Measurements from ENCODE around the gene SSMEM1. TPM values are rescaled to one million over a fixed set of nuclear protein-coding genes. Genes with fewer than 3 reads are reported as not detected.
A peak's percentile ranks its signal among the peaks of the same experiment; 100 is the strongest.
"Not testable (repeated sequence)": the region's sequence is repeated elsewhere in the genome, so short reads cannot be mapped to it uniquely, and the experiment has no call there.

The SSMEM1 gene
- total and polyA plus RNA-seq, 4 experiments from 2014 or later: not detected

DNA sequence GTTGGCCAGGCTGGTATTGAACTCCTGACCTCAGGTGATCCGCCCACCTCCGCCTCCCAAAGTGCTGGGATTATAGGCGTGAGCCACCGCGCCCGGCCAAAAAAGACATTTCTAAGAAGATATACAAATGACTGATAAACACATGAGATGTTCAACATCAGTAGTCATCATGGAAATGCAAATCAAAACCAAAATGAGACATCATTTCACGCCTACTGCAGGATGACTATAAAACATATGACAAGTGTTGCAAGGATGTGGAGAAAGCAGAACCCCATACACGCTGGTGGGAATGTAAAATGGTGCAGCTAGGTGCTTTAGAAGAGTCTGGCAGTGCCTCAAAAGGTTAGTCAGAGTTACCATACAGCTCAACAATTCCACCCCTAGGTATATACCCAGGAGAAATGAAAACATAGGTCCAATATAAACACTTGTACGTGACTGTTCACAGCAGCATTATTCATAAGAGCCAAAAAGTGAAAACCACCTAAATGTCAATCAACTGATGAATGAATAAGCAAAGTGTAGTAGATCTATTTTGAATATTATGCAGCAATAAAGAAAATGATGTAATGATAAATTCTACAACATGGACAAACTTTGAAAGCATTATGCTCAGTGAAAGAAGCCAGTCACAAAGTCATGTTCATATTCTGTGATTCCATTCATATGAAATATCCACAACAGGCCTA lies 26.9 kb upstream of the SSMEM1 start:
- H3K4me3 Mint-ChIP-seq: no peak overlapping the region
- H3K27ac ChIP-seq (ENCODE audit: low read depth, low read length): no peak overlapping the region
- intact Hi-C loops (cut with micrococcal nuclease): no loop called here
- H3K4me1 Mint-ChIP-seq: peaks cover 0 to 6% (median 5%) of the 10 kb centered on the region in 4 donors
- H3K36me3 Mint-ChIP-seq: peaks cover 47 to 62% of the 10 kb centered on the region in 2 donors
- POLR2A ChIA-PET (ENCODE audit: partially characterized antibody): no interaction called here
- peak overlapping the region in 2 of 7 donors; percentile 9 to 18 for H3K27ac Mint-ChIP-seq
- H3K4me3 ChIP-seq (ENCODE audit: low read length in 2 of 2): no peak overlapping the region
- no peaks in the 10 kb centered on the region for H3K4me1 ChIP-seq (ENCODE audit: insufficient read depth, low read length)
- peaks cover 46% of the 10 kb centered on the region for H3K36me3 ChIP-seq (ENCODE audit: insufficient read depth, low read length)
- H3K9me3 Mint-ChIP-seq: no peaks in the 10 kb centered on the region
- CTCF ChIA-PET (ENCODE audit: partially characterized antibody): no interaction called here
- DNase-seq: no peak
- H3K9me3 ChIP-seq (ENCODE audit: control insufficient read depth in 1 of 2, low read length in 2 of 2): no peaks in the 10 kb centered on the region
- no peaks in the 10 kb centered on the region for H3K27me3 Mint-ChIP-seq
- no peaks in the 10 kb centered on the region for H3K27me3 ChIP-seq (ENCODE audit: insufficient read depth, low read length)

DNA sequence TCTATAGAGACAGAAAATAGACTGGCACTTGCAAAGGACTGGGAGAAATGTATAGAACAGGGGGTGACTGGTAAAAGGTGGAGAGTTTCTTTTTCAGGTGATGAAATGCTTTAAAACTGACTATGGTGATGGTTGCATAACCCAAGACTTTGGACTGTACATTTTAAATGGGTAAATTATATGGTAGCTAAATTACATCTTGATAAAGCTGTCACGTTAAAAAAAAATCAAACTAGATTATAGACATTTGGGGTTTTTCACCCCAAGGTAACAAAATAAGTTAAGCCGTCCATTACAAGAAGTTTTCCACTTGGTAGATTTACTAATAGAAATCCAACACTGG lies 26.4 kb upstream of the SSMEM1 start:
- Histone ChIP-seq H3K27ac (ENCODE audit: low read depth, low read length) (no peak overlapping the region), H3K4me1 (ENCODE audit: insufficient read depth, low read length) (no peaks in the 10 kb centered on the region), H3K4me3 (ENCODE audit: low read length in 2 of 2) (no peak overlapping the region), H3K9me3 (ENCODE audit: control insufficient read depth in 1 of 2, low read length in 2 of 2) (no peaks in the 10 kb centered on the region), H3K27me3 (ENCODE audit: insufficient read depth, low read length) (no peaks in the 10 kb centered on the region), H3K36me3 (ENCODE audit: insufficient read depth, low read length) (peaks cover 47% of the 10 kb centered on the region)
- no peaks in the 10 kb centered on the region for H3K27me3 Mint-ChIP-seq
- CTCF ChIA-PET (ENCODE audit: partially characterized antibody): interaction anchor here (1.1 to 1.4 kb wide), 2 partner anchors 14 to 19 kb away, joined by 3 read pairs; no protein-coding TSS in a partner anchor
- H3K9me3 Mint-ChIP-seq: no peaks in the 10 kb centered on the region
- peaks cover 0 to 6% (median 5%) of the 10 kb centered on the region in 4 donors for H3K4me1 Mint-ChIP-seq
- no peak overlapping the region for H3K4me3 Mint-ChIP-seq
- POLR2A ChIA-PET (ENCODE audit: partially characterized antibody): no interaction called here
- intact Hi-C loops (cut with micrococcal nuclease): no loop called here
- DNase-seq: no peak
- peak overlapping the region in 1 of 7 donors; percentile 9 for H3K27ac Mint-ChIP-seq
- peaks cover 47 to 62% of the 10 kb centered on the region in 2 donors for H3K36me3 Mint-ChIP-seq

DNA sequence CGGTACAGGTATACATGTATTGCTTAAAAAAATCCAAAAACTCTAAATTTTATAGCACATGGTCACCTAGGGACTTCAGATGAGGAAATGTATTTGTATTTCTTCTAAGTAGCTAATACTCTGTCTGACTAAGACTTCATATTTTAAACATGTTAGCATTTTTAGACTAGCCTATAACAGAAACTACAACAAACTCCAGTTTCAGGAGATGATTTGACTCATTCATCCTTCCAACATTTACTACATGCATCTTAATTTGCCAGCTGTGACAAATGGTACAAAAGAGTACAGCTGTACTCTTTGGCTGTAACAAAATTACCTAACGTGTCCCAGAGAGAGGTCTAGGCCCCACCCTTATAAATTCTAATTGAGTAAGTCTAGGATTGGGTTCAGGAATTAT lies 24.7 kb upstream of the SSMEM1 start:
- peaks cover 42 to 62% of the 10 kb centered on the region in 2 donors for H3K36me3 Mint-ChIP-seq
- intact Hi-C loops (cut with micrococcal nuclease): no loop called here
- ChIA-PET POLR2A (ENCODE audit: partially characterized antibody) (no interaction called here), CTCF (ENCODE audit: partially characterized antibody) (no interaction called here)
- no peak overlapping the region for H3K27ac Mint-ChIP-seq
- no peaks in the 10 kb centered on the region for H3K9me3 Mint-ChIP-seq
- Histone ChIP-seq H3K27ac (ENCODE audit: low read depth, low read length) (no peak overlapping the region), H3K4me1 (ENCODE audit: insufficient read depth, low read length) (no peaks in the 10 kb centered on the region), H3K36me3 (ENCODE audit: insufficient read depth, low read length) (peaks cover 46% of the 10 kb centered on the region), H3K27me3 (ENCODE audit: insufficient read depth, low read length) (no peaks in the 10 kb centered on the region), H3K9me3 (ENCODE audit: control insufficient read depth in 1 of 2, low read length in 2 of 2) (no peaks in the 10 kb centered on the region), H3K4me3 (ENCODE audit: low read length in 2 of 2) (no peak overlapping the region)
- H3K4me1 Mint-ChIP-seq: peaks cover 0 to 9% (median 7%) of the 10 kb centered on the region in 4 donors
- no peak overlapping the region for H3K4me3 Mint-ChIP-seq
- DNase-seq: no peak
- no peaks in the 10 kb centered on the region for H3K27me3 Mint-ChIP-seq

DNA sequence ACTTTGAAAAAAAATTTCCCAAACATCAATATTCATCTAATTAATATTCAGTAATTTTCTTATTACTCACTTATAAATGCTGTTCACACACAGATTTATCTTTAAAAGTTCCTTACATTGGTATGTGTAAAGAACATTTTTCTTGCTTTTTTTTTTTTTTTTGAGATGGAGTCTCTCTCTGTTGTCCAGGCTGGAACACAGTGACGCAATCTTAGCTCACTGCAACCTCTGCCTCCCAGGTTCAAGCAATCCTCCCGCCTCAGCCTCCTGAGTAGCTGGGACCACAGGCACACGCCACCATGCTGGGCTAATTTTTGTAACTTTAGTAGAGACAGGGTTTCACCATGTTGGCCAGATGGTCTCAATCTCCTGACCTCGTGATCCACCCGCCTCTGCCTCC lies 23.3 kb upstream of the SSMEM1 start:
- H3K9me3 Mint-ChIP-seq; H3K4me3 Mint-ChIP-seq; H3K27ac ChIP-seq (ENCODE audit: low read depth, low read length); intact Hi-C loops (cut with micrococcal nuclease); H3K27me3 ChIP-seq (ENCODE audit: insufficient read depth, low read length); H3K27me3 Mint-ChIP-seq; H3K4me3 ChIP-seq (ENCODE audit: low read length in 2 of 2); DNase-seq; H3K4me1 Mint-ChIP-seq; H3K9me3 ChIP-seq (ENCODE audit: control insufficient read depth in 1 of 2, low read length in 2 of 2); CTCF ChIA-PET (ENCODE audit: partially characterized antibody); H3K4me1 ChIP-seq (ENCODE audit: insufficient read depth, low read length): not testable (repeated sequence)
- POLR2A ChIA-PET (ENCODE audit: partially characterized antibody): interaction anchor here (2.3 kb wide), 1 partner anchor 21 kb away, joined by 7 read pairs; the partner anchor contains the start of gene TMEM209
- Mint-ChIP-seq H3K27ac (peak overlapping the region in 1 of 7 donors; percentile 35), H3K36me3 (peaks cover 42 to 54% of the 10 kb centered on the region in 2 donors)
- H3K36me3 ChIP-seq (ENCODE audit: insufficient read depth, low read length): peaks cover 42% of the 10 kb centered on the region

DNA sequence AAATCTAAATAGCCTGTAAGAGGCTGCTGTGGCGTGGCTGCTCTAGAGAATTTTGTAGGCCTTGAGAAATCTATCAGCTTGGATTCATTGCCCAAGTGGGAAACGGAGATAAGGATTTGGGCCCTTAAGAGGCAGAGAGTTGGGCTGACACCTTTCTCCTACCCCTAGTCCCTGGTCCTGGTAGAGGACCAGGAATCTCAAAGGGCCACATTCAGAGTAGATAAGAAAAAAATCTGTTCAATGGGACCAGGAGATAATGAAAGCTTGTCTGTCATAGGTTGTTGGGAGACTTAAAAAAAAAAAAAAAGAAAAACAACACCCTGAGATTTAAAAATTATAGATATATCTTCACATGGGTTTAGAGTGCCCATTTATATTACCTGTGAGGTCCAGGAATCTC lies 20.3 kb upstream of the SSMEM1 start:
- intact Hi-C loops (cut with micrococcal nuclease): no loop called here
- DNase-seq: no peak
- Mint-ChIP-seq H3K36me3 (peaks cover 34 to 54% of the 10 kb centered on the region in 2 donors), H3K27me3 (no peaks in the 10 kb centered on the region), H3K27ac (peak overlapping the region in 1 of 7 donors; percentile 68), H3K4me3 (no peak overlapping the region), H3K4me1 (peaks cover 0 to 8% (median 3%) of the 10 kb centered on the region in 4 donors), H3K9me3 (no peaks in the 10 kb centered on the region)
- Histone ChIP-seq H3K4me1 (ENCODE audit: insufficient read depth, low read length) (no peaks in the 10 kb centered on the region), H3K4me3 (ENCODE audit: low read length in 2 of 2) (no peak overlapping the region), H3K27me3 (ENCODE audit: insufficient read depth, low read length) (no peaks in the 10 kb centered on the region), H3K36me3 (ENCODE audit: insufficient read depth, low read length) (peaks cover 27% of the 10 kb centered on the region), H3K9me3 (ENCODE audit: control insufficient read depth in 1 of 2, low read length in 2 of 2) (no peaks in the 10 kb centered on the region), H3K27ac (ENCODE audit: low read depth, low read length) (no peak overlapping the region)
- POLR2A ChIA-PET (ENCODE audit: partially characterized antibody): interaction anchor here (0.6 to 1.5 kb wide), 2 partner anchors 18 to 249 kb away, joined by 3 read pairs; partner anchors contain the start of gene TMEM209
- CTCF ChIA-PET (ENCODE audit: partially characterized antibody): interaction anchor here (0.6 to 0.8 kb wide), 2 partner anchors 10 to 18 kb away, joined by 4 read pairs; partner anchors contain the start of gene TMEM209

DNA sequence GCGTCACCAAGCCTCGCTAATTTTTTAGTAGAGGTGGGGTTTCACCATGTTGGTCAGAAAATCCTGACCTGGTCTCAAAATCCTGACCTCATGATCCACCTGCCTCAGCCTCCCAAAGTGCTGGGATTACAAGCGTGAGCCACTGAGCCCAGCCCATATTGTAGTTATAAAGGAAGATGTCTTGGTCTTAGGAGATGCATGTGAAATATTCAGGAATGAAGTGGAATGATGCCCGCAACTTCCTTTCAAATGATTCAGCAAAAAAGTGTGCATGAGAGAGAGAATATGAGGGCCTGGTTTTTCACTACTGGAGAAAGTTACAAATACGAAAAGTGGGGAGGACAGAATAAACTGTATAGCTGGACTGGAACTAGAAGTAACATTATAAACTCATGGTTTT lies 18.3 kb upstream of the SSMEM1 start:
- H3K9me3 Mint-ChIP-seq: no peaks in the 10 kb centered on the region
- no peaks in the 10 kb centered on the region for H3K9me3 ChIP-seq (ENCODE audit: control insufficient read depth in 1 of 2, low read length in 2 of 2)
- H3K4me1 ChIP-seq (ENCODE audit: insufficient read depth, low read length): no peaks in the 10 kb centered on the region
- no peak overlapping the region for H3K27ac Mint-ChIP-seq
- ChIA-PET POLR2A (ENCODE audit: partially characterized antibody) (no interaction called here), CTCF (ENCODE audit: partially characterized antibody) (no interaction called here)
- H3K27me3 Mint-ChIP-seq: no peaks in the 10 kb centered on the region
- H3K36me3 Mint-ChIP-seq: peaks cover 33 to 55% of the 10 kb centered on the region in 2 donors
- no peak overlapping the region for H3K4me3 Mint-ChIP-seq
- no peak overlapping the region for H3K27ac ChIP-seq (ENCODE audit: low read depth, low read length)
- intact Hi-C loops (cut with micrococcal nuclease): no loop called here
- peaks cover 0 to 6% (median 4%) of the 10 kb centered on the region in 4 donors for H3K4me1 Mint-ChIP-seq
- H3K36me3 ChIP-seq (ENCODE audit: insufficient read depth, low read length): peaks cover 13% of the 10 kb centered on the region
- no peak for DNase-seq
- no peaks in the 10 kb centered on the region for H3K27me3 ChIP-seq (ENCODE audit: insufficient read depth, low read length)
- H3K4me3 ChIP-seq (ENCODE audit: low read length in 2 of 2): no peak overlapping the region

DNA sequence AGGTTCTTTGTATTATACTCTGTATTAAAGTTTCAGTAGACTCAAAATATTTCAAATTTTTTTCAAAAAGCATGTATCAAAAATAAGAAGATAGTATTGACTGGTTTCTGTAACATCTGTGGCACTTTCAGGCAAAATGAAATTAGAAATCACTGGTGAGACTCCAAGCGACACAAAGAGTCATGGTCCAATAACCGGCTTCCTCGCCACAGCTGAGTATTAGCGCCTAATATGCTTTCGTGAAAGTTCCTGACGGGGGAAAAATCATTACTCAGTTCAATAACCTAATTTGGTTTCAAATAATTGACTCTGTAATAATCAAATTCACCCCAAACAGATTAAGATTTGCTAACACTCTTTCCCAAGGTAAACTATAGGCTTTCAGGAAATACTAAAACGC lies 15.9 kb upstream of the SSMEM1 start:
- no peaks in the 10 kb centered on the region for H3K4me1 ChIP-seq (ENCODE audit: insufficient read depth, low read length)
- H3K4me3 ChIP-seq (ENCODE audit: low read length in 2 of 2): no peak overlapping the region
- POLR2A ChIA-PET (ENCODE audit: partially characterized antibody): interaction anchor here (0.7 to 2.3 kb wide), 2 partner anchors 14 to 26 kb away, joined by 3 to 8 read pairs; partner anchors contain the start of gene TMEM209
- CTCF ChIA-PET (ENCODE audit: partially characterized antibody): no interaction called here
- no peaks in the 10 kb centered on the region for H3K9me3 ChIP-seq (ENCODE audit: control insufficient read depth in 1 of 2, low read length in 2 of 2)
- Mint-ChIP-seq H3K27me3 (no peaks in the 10 kb centered on the region), H3K27ac (no peak overlapping the region), H3K9me3 (no peaks in the 10 kb centered on the region), H3K4me3 (no peak overlapping the region), H3K4me1 (peaks cover 0 to 6% (median 4%) of the 10 kb centered on the region in 4 donors), H3K36me3 (peaks cover 46 to 60% of the 10 kb centered on the region in 2 donors)
- peaks cover 6% of the 10 kb centered on the region for H3K36me3 ChIP-seq (ENCODE audit: insufficient read depth, low read length)
- no peaks in the 10 kb centered on the region for H3K27me3 ChIP-seq (ENCODE audit: insufficient read depth, low read length)
- intact Hi-C loops (cut with micrococcal nuclease): no loop called here
- DNase-seq: no peak
- no peak overlapping the region for H3K27ac ChIP-seq (ENCODE audit: low read depth, low read length)

All from CD4-positive, alpha-beta memory T cell (primary cell).